ENCODE measurements around the gene CLSTN3.

GRCh38 chr12:7190268-7191055 is 60.3 kb downstream of the CLSTN3 start:
- TF ChIP-seq CTCF (IDR thresholded peaks at IDR 0.05) (no peak), POLR2A (IDR thresholded peaks at IDR 0.05) (no peak)

Data from testis (tissue), 2 donors.